NCI-H2081 treated with DMSO at 0.1 percent for 48 hours (cell line): ENCODE measurements around the gene CFD.

Source experiments
- DNase-seq: peaks from one replicate; lab custom pipeline; 2025; lab: John Stamatoyannopoulos, UW

The CFD gene

DNA sequence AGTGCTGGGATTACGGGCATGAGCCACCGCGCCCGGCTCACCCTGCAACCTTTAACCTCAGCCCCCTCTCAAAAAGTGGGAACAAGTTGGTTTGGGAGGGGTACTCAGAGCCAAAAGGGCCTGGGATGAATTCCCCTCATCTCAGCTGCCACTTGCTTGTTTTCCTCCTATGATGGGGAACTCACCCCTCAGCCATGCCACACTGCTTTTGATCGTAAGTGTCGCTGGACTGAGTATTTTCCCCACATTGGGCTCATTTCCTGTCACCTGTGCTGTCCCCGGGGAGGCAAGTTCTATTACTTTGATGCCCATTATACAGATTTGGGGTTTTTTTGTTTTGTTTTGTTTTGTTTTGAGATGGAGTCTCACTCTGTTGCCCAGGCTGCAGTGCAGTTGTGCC lies 47.0 kb downstream of the CFD start:
- no peak for DNase-seq

DNA sequence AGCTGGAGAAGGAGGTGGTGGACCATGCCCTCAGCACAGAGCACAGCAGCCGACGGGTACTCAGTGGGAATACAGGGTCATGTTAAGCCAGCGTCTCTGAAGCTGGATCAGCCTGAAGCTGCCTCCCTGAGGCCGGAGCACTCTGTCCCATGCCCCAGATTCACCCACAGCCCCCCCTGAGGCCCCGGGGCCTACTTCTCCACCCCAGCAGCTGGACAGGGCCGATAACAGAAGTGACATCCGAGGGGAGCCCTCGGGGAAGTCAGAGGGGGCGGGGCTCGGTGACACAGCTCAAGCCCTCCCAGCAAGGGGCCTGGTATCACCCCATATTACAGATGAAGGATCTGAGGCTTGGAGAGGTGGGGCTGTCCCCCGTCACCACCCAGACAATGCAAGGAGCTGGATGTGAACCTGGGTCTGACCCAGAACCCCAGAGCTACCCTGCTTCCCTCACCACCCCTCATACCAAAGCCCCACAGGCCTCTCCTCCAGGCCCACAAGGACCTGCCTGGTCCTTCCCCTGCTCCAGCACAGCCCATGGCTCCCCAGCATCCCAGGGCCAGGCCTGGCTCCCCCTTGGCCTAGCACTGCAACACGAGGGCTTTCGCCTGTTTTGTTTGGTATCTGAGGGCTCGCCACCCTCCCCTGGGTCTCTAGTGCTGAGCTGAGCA lies 47.9 kb downstream of the CFD start:
- DNase-seq = no peak

DNA sequence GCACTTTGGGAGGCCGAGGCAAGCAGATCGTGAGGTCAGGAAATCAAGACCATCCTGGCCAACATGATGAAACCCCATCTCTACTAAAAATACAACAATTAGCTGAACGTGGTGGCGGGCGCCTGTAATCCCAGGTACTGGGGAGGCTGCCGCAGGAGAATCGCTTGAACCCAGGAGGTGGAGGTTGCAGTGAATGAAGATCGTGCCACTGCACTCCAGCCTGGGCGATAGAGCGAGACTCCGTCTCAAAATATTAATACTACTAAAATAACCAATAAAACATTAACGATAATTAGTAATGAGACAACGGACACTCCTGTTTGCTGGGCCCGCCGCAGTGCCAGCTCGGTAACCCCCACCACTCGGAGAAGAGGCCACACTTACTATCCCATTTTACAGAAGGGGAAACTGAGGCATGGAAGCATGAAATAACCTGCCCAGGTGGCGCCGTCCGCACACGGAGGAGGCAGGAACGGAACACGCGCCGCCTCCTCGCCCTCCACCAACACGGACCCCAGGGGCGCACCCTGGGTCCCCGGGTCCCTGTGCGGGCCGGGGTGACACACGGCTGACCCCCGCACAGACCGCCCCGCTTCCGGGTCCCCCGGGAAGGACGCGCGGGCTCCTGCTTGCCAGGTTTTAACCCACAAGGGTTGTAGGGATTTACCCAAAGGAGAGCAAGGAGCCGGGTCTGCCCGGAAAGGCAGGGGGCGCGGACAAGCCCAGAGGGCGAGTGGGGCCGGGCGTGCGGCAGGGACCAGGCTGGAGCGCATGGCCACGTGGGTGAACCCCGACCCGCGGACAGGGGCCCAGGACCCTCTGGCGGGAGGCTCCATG lies 52.0 kb downstream of the CFD start:
- no peak for DNase-seq

- DNase-seq = no peak
These were observed 53.0 kb downstream of the CFD start for GRCh38 chr19:912181-913079.
